Heart left ventricle (tissue), 13 donors: Measurements from ENCODE around the gene SSX2IP.

Experiments
- CTCF ChIP-seq, 12 donors: fragments of 200-600 bp; sonication (generic) in 4 of 12; IDR thresholded peaks; one replicate each; pipeline versions ENCODE4 v1.5.0 to v1.8.0; 2018 to 2022; ENCODE audit warnings: antibody characterized with exemption in 12 of 12, mild to moderate bottlenecking in 5 of 12
- POLR2A ChIP-seq, 2 donors: fragments of 450-650 bp; IDR thresholded peaks; one replicate each; pipeline ENCODE4 v1.6.1; 2017; ENCODE audit warnings: antibody characterized with exemption in 2 of 2, mild to moderate bottlenecking in 2 of 2, moderate library complexity in 2 of 2
- donor health status: ischemic (EF 13 %, LVEDD 7.1; RV severe dilation, severe dysfunction).
- donor health status: DM: no; HTN: yes; CAD: no.
- donor health status: DM: no; HTN: no; CAD: no.
- donor health status: ischemic (EF 25% LVEDD 6.9; RV normal size, moderate dysfunction).
- donor health status: ischemic (EF 25% LVEDD 5.7; RV mildly dilated, moderate dysfunction).
- donor health status: ischemic (EF 35%, LVEDD 5.7; RV mildly dilated, moderate dysfunction).
- donor health status: nonischemic (EF 11% LVEDD 7.7; RV severe dilation, severe dysfunction).
- donor health status: DM: yes; HTN: yes; CAD: no.
- donor health status: PGD.
- donor health status: ischemic (EF 29% LVEDD 5.4; RV normal size, mild dysfunction).
- donor health status: nonischemic (EF 23%, LVEDD 6.1; RV moderate dilation, normal function).

GRCh38 chr1:84732520-84732919 lies 42.3 kb upstream of the SSX2IP start:
- no peak for TF ChIP-seq CTCF (IDR thresholded peaks at IDR 0.05)
- TF ChIP-seq POLR2A (IDR thresholded peaks at IDR 0.05), result no peak
